Thoracic aorta (tissue), 2 donors: Measurements from ENCODE around the gene PFKFB2. TPM values are rescaled to one million over a fixed set of nuclear protein-coding genes. Genes with fewer than 3 reads are reported as not detected.

Experiments
- ATAC-seq: fragments of 150-250 bp; one replicate; pipeline ENCODE4 v1.8.0; 2017; ENCODE audit warnings: low read depth; ENCODE audit not compliant: insufficient number of reproducible peaks, low FRiP score
- DNase-seq: peaks from one replicate; pipeline ENCODE4 v3.0.0-alpha.2; 2020; ENCODE audit warnings: low spot score
- H3K27ac ChIP-seq, 2 donors: fragments of 200-600 bp; sonication (generic); 1 replicate in 1 of 2; 2 replicates in 1 of 2; pipeline ENCODE4 v1.5.1; 2016; ENCODE audit warnings: mild to moderate bottlenecking in 2 of 2, moderate library complexity in 2 of 2
- H3K27me3 ChIP-seq: fragments of 200-600 bp; sonication (generic); replicated peaks from 2 replicates; pipeline ENCODE4 v1.6.0; 2016; ENCODE audit warnings: mild to moderate bottlenecking; ENCODE audit not compliant: insufficient read depth
- H3K36me3 ChIP-seq: fragments of 200-600 bp; sonication (generic); one replicate; pipeline ENCODE4 v1.5.1; 2016
- H3K4me1 ChIP-seq, 2 donors: fragments of 200-600 bp; sonication (generic); 1 replicate in 1 of 2; 2 replicates in 1 of 2; pipeline versions ENCODE4 v1.5.1 to v1.6.0; 2016; ENCODE audit warnings: low read depth in 2 of 2, mild to moderate bottlenecking in 1 of 2; ENCODE audit not compliant: control insufficient read depth in 1 of 2
- H3K4me3 ChIP-seq: fragments of 200-600 bp; sonication (generic); 2 replicates; pipeline ENCODE4 v1.5.1; 2016; ENCODE audit warnings: mild to moderate bottlenecking
- H3K9me3 ChIP-seq: fragments of 200-600 bp; sonication (generic); 2 replicates; pipeline ENCODE4 v1.5.1; 2016
- total RNA-seq, 2 donors: library from RNA; depleted of rRNA; stranded (reverse); fragments of >200 nt; gene quantifications; one replicate each; pipeline versions ENCODE4 v1.1.0 to v1.2.3, GENCODE V29; 2016
- TF ChIP-seq, protein P1 (sequence below): fragments of 200-600 bp; sonication (generic); IDR thresholded peaks from one replicate; pipeline ENCODE4 v1.5.1; 2019; ENCODE audit warnings: antibody characterized with exemption

Gene PFKFB2
- total RNA-seq, 2 donors from 2014 or later: 6.4 to 8.5 TPM

DNA sequence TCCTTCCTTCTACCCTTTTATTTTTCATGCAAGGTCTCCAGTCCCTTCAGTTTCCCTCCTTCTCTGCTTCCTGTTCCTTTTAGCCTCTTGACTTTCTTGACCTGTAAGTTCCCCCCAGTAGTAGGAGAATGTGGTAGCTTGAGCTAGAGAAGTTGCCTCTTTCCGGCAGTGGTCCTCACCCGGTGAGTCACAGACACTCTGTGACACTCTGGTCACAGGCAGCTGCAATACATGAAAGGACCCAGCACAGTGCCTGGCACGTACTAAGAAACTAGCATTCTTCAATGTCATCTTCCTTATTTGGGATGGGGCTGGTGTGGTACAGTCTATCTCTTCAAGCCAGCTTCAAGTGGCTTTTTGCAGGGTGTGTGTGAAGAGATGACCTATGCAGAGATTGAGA lies 16.0 kb downstream of the PFKFB2 start:
- H3K27ac ChIP-seq: no peak overlapping the region
- no peak for DNase-seq
- no peaks in the 10 kb centered on the region for H3K9me3 ChIP-seq
- H3K27me3 ChIP-seq: no peaks in the 10 kb centered on the region
- H3K4me3 ChIP-seq: no peak overlapping the region
- TF ChIP-seq, protein P1, sequence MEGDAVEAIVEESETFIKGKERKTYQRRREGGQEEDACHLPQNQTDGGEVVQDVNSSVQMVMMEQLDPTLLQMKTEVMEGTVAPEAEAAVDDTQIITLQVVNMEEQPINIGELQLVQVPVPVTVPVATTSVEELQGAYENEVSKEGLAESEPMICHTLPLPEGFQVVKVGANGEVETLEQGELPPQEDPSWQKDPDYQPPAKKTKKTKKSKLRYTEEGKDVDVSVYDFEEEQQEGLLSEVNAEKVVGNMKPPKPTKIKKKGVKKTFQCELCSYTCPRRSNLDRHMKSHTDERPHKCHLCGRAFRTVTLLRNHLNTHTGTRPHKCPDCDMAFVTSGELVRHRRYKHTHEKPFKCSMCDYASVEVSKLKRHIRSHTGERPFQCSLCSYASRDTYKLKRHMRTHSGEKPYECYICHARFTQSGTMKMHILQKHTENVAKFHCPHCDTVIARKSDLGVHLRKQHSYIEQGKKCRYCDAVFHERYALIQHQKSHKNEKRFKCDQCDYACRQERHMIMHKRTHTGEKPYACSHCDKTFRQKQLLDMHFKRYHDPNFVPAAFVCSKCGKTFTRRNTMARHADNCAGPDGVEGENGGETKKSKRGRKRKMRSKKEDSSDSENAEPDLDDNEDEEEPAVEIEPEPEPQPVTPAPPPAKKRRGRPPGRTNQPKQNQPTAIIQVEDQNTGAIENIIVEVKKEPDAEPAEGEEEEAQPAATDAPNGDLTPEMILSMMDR: no peak
- peaks cover 9% of the 10 kb centered on the region for H3K36me3 ChIP-seq
- H3K4me1 ChIP-seq: peaks cover 0 to 6% of the 10 kb centered on the region in 2 donors
- no peak for ATAC-seq

DNA sequence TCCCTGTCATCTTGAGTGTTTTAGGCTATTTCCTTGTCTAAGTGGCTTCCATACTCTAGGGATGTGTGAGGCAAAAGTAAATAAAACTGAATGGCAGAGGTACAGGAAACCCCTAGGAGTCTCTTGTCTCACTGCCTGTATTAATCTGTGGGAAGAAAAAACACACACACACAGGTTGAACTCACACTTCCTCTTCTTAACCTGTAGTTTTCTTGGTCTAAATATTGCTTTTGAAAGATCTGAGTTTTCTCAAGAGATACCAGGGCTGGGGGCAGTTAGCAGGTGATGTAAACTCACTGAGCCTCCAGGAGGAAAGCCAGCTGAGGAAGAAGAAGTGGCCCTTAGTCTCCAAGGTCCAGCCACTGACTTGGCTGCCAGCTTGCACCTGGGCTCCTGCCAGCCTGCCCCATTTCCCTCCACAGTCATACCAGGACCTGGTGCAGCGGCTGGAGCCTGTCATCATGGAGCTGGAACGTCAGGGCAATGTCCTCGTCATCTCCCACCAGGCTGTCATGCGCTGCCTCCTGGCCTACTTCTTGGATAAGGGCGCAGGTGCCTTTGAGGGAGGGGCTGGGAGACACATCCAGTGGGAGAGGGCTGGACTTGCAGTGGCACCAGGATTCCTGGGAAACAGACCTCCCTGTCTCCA lies 16.9 kb downstream of the PFKFB2 start:
- TF ChIP-seq, protein P1: no peak
- H3K27me3 ChIP-seq: no peaks in the 10 kb centered on the region
- no peaks in the 10 kb centered on the region for H3K4me1 ChIP-seq
- H3K9me3 ChIP-seq: no peaks in the 10 kb centered on the region
- no peak overlapping the region for H3K4me3 ChIP-seq
- ATAC-seq (no peak), DNase-seq (no peak)
- no peak overlapping the region for H3K27ac ChIP-seq
- peaks cover 9% of the 10 kb centered on the region for H3K36me3 ChIP-seq

DNA sequence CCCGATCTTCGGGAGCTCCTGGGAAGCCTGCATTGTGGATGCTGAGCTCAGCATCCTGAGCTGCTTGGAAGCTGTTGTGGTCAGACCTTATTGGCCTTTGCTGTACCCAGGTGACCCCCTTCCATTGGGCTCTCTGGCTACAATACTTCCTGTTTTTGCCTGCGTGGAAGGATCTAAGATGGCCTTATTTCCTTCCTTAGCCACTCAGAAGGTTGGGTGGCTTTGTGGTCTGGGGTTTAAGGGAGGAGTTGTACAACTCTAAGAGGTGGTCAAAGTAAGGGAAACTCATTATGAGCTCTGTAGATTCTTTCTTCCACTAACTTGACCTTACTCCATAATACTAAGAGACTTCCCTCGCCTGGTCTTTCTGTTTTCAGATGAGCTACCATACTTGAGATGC lies 17.7 kb downstream of the PFKFB2 start:
- no peak for ATAC-seq
- Histone ChIP-seq H3K4me1 (no peaks in the 10 kb centered on the region), H3K4me3 (no peak overlapping the region), H3K9me3 (no peaks in the 10 kb centered on the region), H3K36me3 (peaks cover 9% of the 10 kb centered on the region), H3K27ac (no peak overlapping the region), H3K27me3 (no peaks in the 10 kb centered on the region)
- TF ChIP-seq, protein P1: no peak
- no peak for DNase-seq

DNA sequence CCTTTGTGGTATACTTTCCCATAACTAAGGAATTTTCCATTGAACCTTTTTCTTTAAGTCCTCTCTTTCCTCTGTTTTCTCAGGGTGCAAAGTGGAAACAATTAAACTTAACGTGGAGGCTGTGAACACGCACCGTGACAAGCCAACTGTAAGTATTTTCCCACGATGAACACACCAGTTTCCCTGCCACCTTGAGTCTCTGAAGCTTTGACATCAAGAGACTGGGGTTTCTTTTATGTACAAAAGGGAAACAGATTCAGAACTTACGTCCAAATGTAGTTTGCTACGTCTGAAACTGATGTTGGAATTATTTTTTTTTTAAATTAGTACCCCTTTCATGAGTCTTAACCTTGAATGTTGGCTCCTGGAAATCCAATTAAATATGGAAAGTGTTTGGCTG lies 18.4 kb downstream of the PFKFB2 start:
- peaks cover 9% of the 10 kb centered on the region for H3K36me3 ChIP-seq

DNA sequence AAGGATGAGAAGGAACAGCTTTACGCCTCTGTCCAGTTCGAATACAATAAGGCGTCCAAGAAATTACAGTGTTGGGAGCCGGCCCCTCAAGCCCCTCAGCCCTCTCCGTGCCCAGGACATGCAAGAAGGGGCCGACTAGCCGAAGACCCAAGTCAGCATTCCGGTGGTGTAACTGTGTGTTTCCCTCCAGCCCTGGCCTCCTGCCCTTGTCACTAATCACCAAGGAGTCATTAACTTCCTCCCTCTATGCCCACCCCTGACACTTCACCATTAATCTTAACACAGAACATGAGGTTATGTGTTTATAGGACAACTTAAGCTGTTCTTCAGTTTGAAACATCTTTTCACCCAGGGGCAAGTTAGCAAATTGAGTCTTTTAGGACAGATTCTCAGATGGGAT lies 19.2 kb downstream of the PFKFB2 start:
- Histone ChIP-seq H3K4me3 (no peak overlapping the region), H3K9me3 (no peaks in the 10 kb centered on the region), H3K27me3 (no peaks in the 10 kb centered on the region), H3K27ac (no peak overlapping the region), H3K36me3 (peaks cover 9% of the 10 kb centered on the region), H3K4me1 (peaks cover 0 to 8% of the 10 kb centered on the region in 2 donors)
- DNase-seq (no peak), ATAC-seq (no peak)
- TF ChIP-seq, protein P1: no peak

More for the DNA sequence above, 18.4 kb downstream of the PFKFB2 start:
- TF ChIP-seq, protein P1: no peak
- Histone ChIP-seq H3K9me3 (no peaks in the 10 kb centered on the region), H3K27ac (no peak overlapping the region), H3K4me1 (peaks cover 0 to under 1% of the 10 kb centered on the region in 2 donors), H3K27me3 (no peaks in the 10 kb centered on the region), H3K4me3 (no peak overlapping the region)
- ATAC-seq: no peak
- no peak for DNase-seq
